Left lung (tissue), 10 donors: ENCODE results near the gene ACTN1. TPM values are rescaled to one million over a fixed set of nuclear protein-coding genes. Genes with fewer than 3 reads are reported as not detected.
A peak's percentile ranks its signal among the peaks of the same experiment; 100 is the strongest.

ENCODE experiments used
- ATAC-seq: fragments of 200-7000 bp; cut with Tn5 transposase; one replicate; pipeline ENCODE4 v1.9.1; 2020; ENCODE audit warnings: moderate library complexity
- DNase-seq, 4 donors: peaks; one replicate each; pipeline ENCODE4 v3.0.0-alpha.2; 2013 to 2020
- H3K27ac ChIP-seq, 2 donors: fragments of 200-600 bp; sonication (generic) in 1 of 2; one replicate each; pipeline versions ENCODE4 v1.5.0 to v1.8.0; 2020 to 2021
- H3K27me3 ChIP-seq, 2 donors: fragments of 200-600 bp; sonication (generic) in 1 of 2; one replicate each; pipeline versions ENCODE4 v1.5.0 to v1.8.0; 2020 to 2021
- H3K36me3 ChIP-seq, 2 donors: fragments of 200-600 bp; sonication (generic) in 1 of 2; one replicate each; pipeline versions ENCODE4 v1.5.0 to v1.8.0; 2020 to 2021
- H3K4me1 ChIP-seq, 2 donors: fragments of 200-600 bp; one replicate each; pipeline ENCODE4 v1.8.0; 2021
- H3K4me3 ChIP-seq, 2 donors: fragments of 200-600 bp; sonication (generic) in 1 of 2; one replicate each; pipeline versions ENCODE4 v1.5.0 to v1.8.0; 2020 to 2021; ENCODE audit warnings: mild to moderate bottlenecking in 1 of 2
- H3K9me3 ChIP-seq, 2 donors: fragments of 200-600 bp; sonication (generic) in 1 of 2; one replicate each; pipeline versions ENCODE4 v1.5.0 to v1.8.0; 2020 to 2021
- intact Hi-C, 2 donors: fragments of 100-400 bp; cut with DNase I; formaldehyde crosslinking; loops; one replicate each; pipeline versions ENCODE4 v1.11.2 to v1.14.2; 2022
- polyA plus RNA-seq, 6 donors: library from polyadenylated mRNA; unstranded; fragments of 120-200 nt; gene quantifications; one replicate each; pipeline ENCODE4 v1.2.1, GENCODE V29; 2013; ENCODE audit not compliant: insufficient read length in 6 of 6
- total RNA-seq, 2 donors: library from RNA; stranded (reverse); fragmentation: NEBNext Ultra II Directional; extraction: Animal tissue kit (Norgen Biotek cat#: 25700); gene quantifications; one replicate each; pipeline ENCODE4 v1.2.1, GENCODE V29; 2021
- TF ChIP-seq, protein P1 (sequence below), 2 donors: fragments of 200-600 bp; sonication (generic) in 1 of 2; IDR thresholded peaks; one replicate each; pipeline versions ENCODE4 v1.5.0 to v1.8.0; 2021; ENCODE audit warnings: antibody characterized with exemption in 2 of 2
- donor health status: DM: no; HTN: yes; CAD: no.
- donor health status: DM: no; HTN: no; CAD: no.

Gene ACTN1
- total and polyA plus RNA-seq, 8 donors, result 125 to 225 (median 146) TPM

DNA sequence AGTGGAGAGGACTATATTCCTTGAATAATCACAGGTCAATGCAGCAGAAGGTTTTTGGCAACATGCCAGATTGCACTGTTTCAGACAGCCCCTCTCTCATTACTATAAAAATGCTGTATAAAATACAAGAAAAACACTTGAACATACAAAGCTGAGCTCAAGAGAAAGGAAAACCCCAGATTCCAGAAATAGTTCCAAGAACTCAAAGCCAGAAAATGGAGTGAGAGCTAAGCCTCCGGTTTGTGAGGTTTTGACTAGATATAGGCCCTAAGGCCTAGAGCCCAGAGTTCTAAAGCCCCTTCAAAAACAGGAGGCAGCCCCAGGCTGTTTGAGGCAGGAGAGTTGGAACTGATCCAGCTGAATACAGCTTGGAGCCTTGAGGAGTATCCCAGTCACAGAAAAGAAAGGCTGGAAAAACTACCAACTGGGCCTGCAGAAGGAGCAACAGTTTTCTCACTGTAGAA lies 29.4 kb upstream of the ACTN1 start:
- DNase-seq, result peak in 2 of 4 donors; percentile 43 to 54
- Histone ChIP-seq H3K9me3 (no peaks in the 10 kb centered on the region), H3K4me1 (peaks cover 0 to 23% of the 10 kb centered on the region in 2 donors), H3K36me3 (no peaks in the 10 kb centered on the region), H3K4me3 (no peak overlapping the region), H3K27me3 (no peaks in the 10 kb centered on the region), H3K27ac (no peak overlapping the region)
- intact Hi-C loops, result no loop called here
- TF ChIP-seq, protein P1, sequence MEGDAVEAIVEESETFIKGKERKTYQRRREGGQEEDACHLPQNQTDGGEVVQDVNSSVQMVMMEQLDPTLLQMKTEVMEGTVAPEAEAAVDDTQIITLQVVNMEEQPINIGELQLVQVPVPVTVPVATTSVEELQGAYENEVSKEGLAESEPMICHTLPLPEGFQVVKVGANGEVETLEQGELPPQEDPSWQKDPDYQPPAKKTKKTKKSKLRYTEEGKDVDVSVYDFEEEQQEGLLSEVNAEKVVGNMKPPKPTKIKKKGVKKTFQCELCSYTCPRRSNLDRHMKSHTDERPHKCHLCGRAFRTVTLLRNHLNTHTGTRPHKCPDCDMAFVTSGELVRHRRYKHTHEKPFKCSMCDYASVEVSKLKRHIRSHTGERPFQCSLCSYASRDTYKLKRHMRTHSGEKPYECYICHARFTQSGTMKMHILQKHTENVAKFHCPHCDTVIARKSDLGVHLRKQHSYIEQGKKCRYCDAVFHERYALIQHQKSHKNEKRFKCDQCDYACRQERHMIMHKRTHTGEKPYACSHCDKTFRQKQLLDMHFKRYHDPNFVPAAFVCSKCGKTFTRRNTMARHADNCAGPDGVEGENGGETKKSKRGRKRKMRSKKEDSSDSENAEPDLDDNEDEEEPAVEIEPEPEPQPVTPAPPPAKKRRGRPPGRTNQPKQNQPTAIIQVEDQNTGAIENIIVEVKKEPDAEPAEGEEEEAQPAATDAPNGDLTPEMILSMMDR (IDR thresholded peaks at IDR 0.05), result no peak
- ATAC-seq, result no peak

DNA sequence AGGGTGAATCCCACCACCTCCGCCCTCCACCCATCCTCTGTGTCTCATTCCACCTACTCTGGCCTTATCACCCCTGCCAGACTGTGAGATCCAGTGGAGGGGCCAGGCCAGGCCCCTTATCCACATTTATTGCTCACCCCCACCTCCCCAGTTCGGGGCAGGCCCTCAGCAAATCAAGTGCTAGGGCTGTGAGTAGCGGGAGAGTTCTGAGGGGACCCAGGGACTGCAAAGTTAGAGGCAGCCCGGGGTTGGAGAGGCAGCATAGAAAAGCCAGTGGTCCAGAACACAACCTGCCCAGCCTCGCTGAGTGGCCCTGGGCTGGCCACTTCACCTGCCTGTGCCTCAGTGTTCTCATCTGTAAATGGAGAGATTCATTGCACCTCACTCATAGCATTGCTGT lies 27.2 kb upstream of the ACTN1 start:
- TF ChIP-seq, protein P1 (IDR thresholded peaks at IDR 0.05), result no peak
- no peaks in the 10 kb centered on the region for H3K36me3 ChIP-seq
- no peaks in the 10 kb centered on the region for H3K27me3 ChIP-seq
- no peaks in the 10 kb centered on the region for H3K9me3 ChIP-seq
- peaks cover 0 to 11% of the 10 kb centered on the region in 2 donors for H3K4me1 ChIP-seq
- intact Hi-C loops, result no loop called here
- no peak for ATAC-seq
- H3K27ac ChIP-seq, result no peak overlapping the region
- no peak for DNase-seq
- H3K4me3 ChIP-seq, result no peak overlapping the region

DNA sequence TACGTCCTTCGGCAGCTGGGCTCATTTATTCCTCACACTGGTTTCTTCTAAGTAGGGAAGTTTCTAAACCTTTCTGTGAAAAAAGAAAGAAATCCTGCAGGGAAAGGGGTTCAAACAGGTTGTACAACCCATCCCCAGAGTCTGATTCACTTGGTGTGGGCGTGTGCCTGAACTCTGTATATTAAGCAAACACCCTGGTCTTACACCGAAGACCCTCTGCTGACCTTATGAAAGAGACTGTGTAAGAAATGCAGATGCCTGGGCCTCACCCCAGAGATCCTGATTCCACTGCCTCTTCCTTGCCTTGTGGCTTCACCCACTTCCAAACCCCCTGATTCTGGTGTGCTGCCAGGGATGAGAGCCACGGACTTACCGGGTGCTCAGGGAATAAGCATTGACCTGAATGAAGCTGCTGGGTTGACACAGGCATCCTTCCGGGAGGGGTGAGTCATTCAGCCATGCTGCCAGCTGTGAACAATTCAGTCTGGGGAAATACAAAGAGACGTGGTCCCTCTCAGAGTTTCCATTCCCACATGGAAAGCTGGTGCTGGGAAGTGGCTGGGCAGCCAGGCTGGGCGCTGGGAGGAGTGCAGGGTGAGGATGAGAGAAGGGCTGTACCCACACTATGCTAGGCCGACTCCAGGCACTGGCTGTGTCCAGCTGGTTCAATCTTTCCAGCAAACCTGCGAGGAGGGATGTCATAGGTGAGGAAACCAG lies 26.5 kb upstream of the ACTN1 start:
- no peaks in the 10 kb centered on the region for H3K27me3 ChIP-seq
- H3K27ac ChIP-seq, result no peak overlapping the region
- peak; percentile 83 for ATAC-seq

DNA sequence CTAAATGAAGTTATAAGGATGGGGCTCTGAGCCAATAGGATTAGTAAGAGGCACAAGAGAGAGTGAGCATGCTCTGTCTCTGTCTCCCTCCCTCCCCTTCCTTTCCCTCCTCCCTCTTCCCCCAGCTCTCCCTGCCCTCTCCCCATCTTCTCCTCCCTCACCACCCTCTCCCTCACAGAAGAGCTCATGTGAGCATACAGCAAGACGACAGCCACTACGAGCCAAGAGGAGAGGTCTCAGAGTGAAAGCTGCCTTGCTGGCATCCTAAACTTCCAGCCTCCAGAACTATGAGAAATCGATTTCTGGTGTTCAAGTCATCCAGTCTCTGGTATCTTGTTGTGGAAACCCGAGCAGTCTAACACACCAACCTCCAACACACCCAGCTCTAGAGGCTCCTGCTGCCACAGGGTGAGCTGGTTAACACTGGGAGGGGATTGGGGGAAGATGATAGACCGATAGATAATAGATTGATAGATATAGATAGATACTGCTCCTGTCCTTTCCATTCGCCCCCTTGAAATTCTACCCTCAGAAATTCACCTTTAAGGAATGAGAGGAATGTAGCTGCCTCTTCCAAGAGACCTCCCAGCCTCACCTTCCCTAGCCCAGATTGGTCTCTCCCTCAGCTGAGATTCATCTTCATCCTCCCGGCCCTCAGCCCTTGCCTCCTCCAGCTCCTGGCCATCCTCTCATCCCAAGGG lies 25.8 kb upstream of the ACTN1 start:
- no peaks in the 10 kb centered on the region for H3K36me3 ChIP-seq
- ATAC-seq, result peak; percentile 17
- no peak for DNase-seq
- peaks cover 0 to 11% of the 10 kb centered on the region in 2 donors for H3K4me1 ChIP-seq
- H3K27ac ChIP-seq, result no peak overlapping the region
- no peaks in the 10 kb centered on the region for H3K27me3 ChIP-seq
- TF ChIP-seq, protein P1 (IDR thresholded peaks at IDR 0.05), result no peak
- no peaks in the 10 kb centered on the region for H3K9me3 ChIP-seq
- H3K4me3 ChIP-seq, result no peak overlapping the region
- intact Hi-C loops, result no loop called here

More for the DNA sequence above, 26.5 kb upstream of the ACTN1 start:
- no peaks in the 10 kb centered on the region for H3K9me3 ChIP-seq
- intact Hi-C loops, result no loop called here
- no peak overlapping the region for H3K4me3 ChIP-seq
- H3K36me3 ChIP-seq, result no peaks in the 10 kb centered on the region
- peaks cover 0 to 11% of the 10 kb centered on the region in 2 donors for H3K4me1 ChIP-seq
- DNase-seq, result peak in 2 of 4 donors; percentile 35 to 68
- TF ChIP-seq, protein P1 (IDR thresholded peaks at IDR 0.05), result no peak

DNA sequence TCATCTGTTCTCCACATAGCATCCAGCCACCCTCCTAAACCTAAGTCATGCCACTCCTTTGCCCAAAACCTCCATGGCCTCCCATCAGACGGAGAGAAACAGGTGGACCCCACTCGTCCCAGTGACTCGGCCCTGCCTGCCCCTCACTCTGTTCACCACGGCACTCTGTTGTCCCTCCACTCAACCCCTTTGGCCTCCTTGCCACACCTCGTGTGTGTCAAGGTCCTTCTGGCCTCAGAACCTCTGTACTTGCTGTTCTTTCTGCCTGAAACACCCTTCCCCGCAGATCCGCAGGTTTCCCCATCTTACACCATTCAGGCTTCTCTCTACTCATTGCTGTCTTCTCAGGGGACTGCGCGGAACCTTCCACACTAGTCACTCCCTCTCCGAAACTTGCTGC lies 24.5 kb upstream of the ACTN1 start:
- TF ChIP-seq, protein P1 (IDR thresholded peaks at IDR 0.05), result no peak
- no peak overlapping the region for H3K4me3 ChIP-seq
- no peaks in the 10 kb centered on the region for H3K9me3 ChIP-seq
- intact Hi-C loops, result no loop called here
- H3K4me1 ChIP-seq, result peaks cover 0 to 11% of the 10 kb centered on the region in 2 donors
- ATAC-seq (no peak), DNase-seq (no peak)
- H3K27me3 ChIP-seq, result no peaks in the 10 kb centered on the region
- no peaks in the 10 kb centered on the region for H3K36me3 ChIP-seq
- H3K27ac ChIP-seq, result no peak overlapping the region
